Mesenchymal stem cell (in vitro differentiated cells and primary cell): Measurements from ENCODE around the gene SYNGR4.

Experiments
- DNase-seq: peaks from one replicate; pipeline ENCODE4 v3.0.0-alpha.2; 2013
- H2AFZ ChIP-seq: one replicate; pipeline ENCODE4 v1.6.1; 2013; ENCODE audit warnings: low read depth, mild to moderate bottlenecking, control low read depth, inconsistent platforms, low read length, moderate library complexity
- H2AK5ac ChIP-seq: 2 replicates; pipeline ENCODE4 v1.6.1; 2013; ENCODE audit warnings: low read length, moderate library complexity, mild to moderate bottlenecking, inconsistent platforms; ENCODE audit not compliant: severe bottlenecking
- H2BK120ac ChIP-seq: one replicate; pipeline ENCODE4 v1.6.1; 2013; ENCODE audit warnings: low read depth, mild to moderate bottlenecking, inconsistent platforms, low read length, moderate library complexity
- H2BK12ac ChIP-seq, 2 experiments: one replicate each; pipeline ENCODE4 v1.6.1; 2013; ENCODE audit warnings: inconsistent platforms in 2 of 2, low read length in 2 of 2, mild to moderate bottlenecking in 2 of 2, moderate library complexity in 2 of 2, control low read depth in 1 of 2
- H2BK15ac ChIP-seq: one replicate; pipeline ENCODE4 v1.6.1; 2013; ENCODE audit warnings: mild to moderate bottlenecking, low read depth, inconsistent platforms; ENCODE audit not compliant: poor library complexity, severe bottlenecking
- H2BK5ac ChIP-seq: 2 replicates; pipeline ENCODE4 v1.6.1; 2013; ENCODE audit warnings: low read depth, mild to moderate bottlenecking, low read length, control low read depth, inconsistent platforms; ENCODE audit not compliant: poor library complexity, severe bottlenecking
- H3K14ac ChIP-seq, 2 experiments: one replicate each; pipeline ENCODE4 v1.6.1; 2013; ENCODE audit warnings: inconsistent platforms in 2 of 2, low read length in 2 of 2, control low read depth in 1 of 2, mild to moderate bottlenecking in 1 of 2, moderate library complexity in 1 of 2
- H3K18ac ChIP-seq, 2 experiments: one replicate each; pipeline ENCODE4 v1.6.1; 2013; ENCODE audit warnings: inconsistent platforms in 2 of 2, low read length in 2 of 2, control low read depth in 1 of 2, low read depth in 1 of 2, mild to moderate bottlenecking in 1 of 2
- H3K23ac ChIP-seq, 2 experiments: one replicate each; pipeline ENCODE4 v1.6.1; 2013; ENCODE audit warnings: inconsistent platforms in 2 of 2, low read length in 2 of 2, mild to moderate bottlenecking in 2 of 2, moderate library complexity in 2 of 2, control low read depth in 1 of 2
- H3K27ac ChIP-seq: 2 replicates; pipeline ENCODE4 v1.5.1; 2013; ENCODE audit warnings: mild to moderate bottlenecking, moderate library complexity, low read length, control low read depth, inconsistent platforms; ENCODE audit not compliant: poor library complexity, severe bottlenecking
- H3K27me3 ChIP-seq, 2 experiments: 2 replicates each; pipeline versions ENCODE4 v1.6.1 to v1.7.0; 2013; ENCODE audit warnings: low read length in 2 of 2, mild to moderate bottlenecking in 2 of 2, moderate library complexity in 2 of 2, control low read depth in 1 of 2, inconsistent platforms in 1 of 2; ENCODE audit not compliant: control insufficient read depth in 1 of 2, insufficient read depth in 1 of 2
- H3K36me3 ChIP-seq, 2 experiments: 2 replicates each; pipeline versions ENCODE4 v1.6.1 to v1.7.0; 2013; ENCODE audit warnings: low read length in 2 of 2, control low read depth in 1 of 2, inconsistent platforms in 1 of 2, low read depth in 1 of 2, mild to moderate bottlenecking in 1 of 2; ENCODE audit not compliant: insufficient read depth in 2 of 2, control insufficient read depth in 1 of 2
- H3K4ac ChIP-seq, 2 experiments: one replicate each; pipeline ENCODE4 v1.6.1; 2013; ENCODE audit warnings: inconsistent platforms in 2 of 2, low read length in 2 of 2, mild to moderate bottlenecking in 2 of 2, moderate library complexity in 2 of 2, control low read depth in 1 of 2, low read depth in 1 of 2
- H3K4me1 ChIP-seq: 2 replicates; pipeline ENCODE4 v1.6.1; 2013; ENCODE audit warnings: low read depth, low read length, control low read depth; ENCODE audit not compliant: control insufficient read depth, insufficient read depth
- H3K4me2 ChIP-seq: 2 replicates; pipeline ENCODE4 v1.6.1; 2013; ENCODE audit warnings: low read length, mild to moderate bottlenecking, inconsistent platforms; ENCODE audit not compliant: poor library complexity, severe bottlenecking
- H3K4me3 ChIP-seq, 2 experiments: 2 replicates each; pipeline versions ENCODE4 v1.5.1 to v1.7.0; 2013; ENCODE audit warnings: low read length in 2 of 2, mild to moderate bottlenecking in 2 of 2, control low read depth in 1 of 2, low read depth in 1 of 2; ENCODE audit not compliant: insufficient read depth in 1 of 2
- H3K79me1 ChIP-seq: replicated peaks from 2 replicates; pipeline ENCODE4 v1.6.1; 2013; ENCODE audit warnings: mild to moderate bottlenecking, control low read depth, low read length, inconsistent platforms; ENCODE audit not compliant: poor library complexity, severe bottlenecking
- H3K9ac ChIP-seq: 2 replicates; pipeline ENCODE4 v1.7.0; 2013; ENCODE audit warnings: mild to moderate bottlenecking, low read length, moderate library complexity
- H3K9me3 ChIP-seq: 2 replicates; pipeline ENCODE4 v1.7.0; 2013; ENCODE audit warnings: mild to moderate bottlenecking, low read length; ENCODE audit not compliant: control insufficient read depth
- H4K8ac ChIP-seq: one replicate; pipeline ENCODE4 v1.6.1; 2013; ENCODE audit warnings: inconsistent platforms, mild to moderate bottlenecking, low read length, moderate library complexity
- H4K91ac ChIP-seq: one replicate; pipeline ENCODE4 v1.6.1; 2013; ENCODE audit warnings: mild to moderate bottlenecking, low read length, inconsistent platforms
- WGBS: methylation state at CpG from one replicate; pipeline ENCODE4 v1.1.7; 2013; ENCODE audit warnings: mixed read lengths; 5-methylcytosine and 5-hydroxymethylcytosine counted together

SYNGR4 gene

DNA sequence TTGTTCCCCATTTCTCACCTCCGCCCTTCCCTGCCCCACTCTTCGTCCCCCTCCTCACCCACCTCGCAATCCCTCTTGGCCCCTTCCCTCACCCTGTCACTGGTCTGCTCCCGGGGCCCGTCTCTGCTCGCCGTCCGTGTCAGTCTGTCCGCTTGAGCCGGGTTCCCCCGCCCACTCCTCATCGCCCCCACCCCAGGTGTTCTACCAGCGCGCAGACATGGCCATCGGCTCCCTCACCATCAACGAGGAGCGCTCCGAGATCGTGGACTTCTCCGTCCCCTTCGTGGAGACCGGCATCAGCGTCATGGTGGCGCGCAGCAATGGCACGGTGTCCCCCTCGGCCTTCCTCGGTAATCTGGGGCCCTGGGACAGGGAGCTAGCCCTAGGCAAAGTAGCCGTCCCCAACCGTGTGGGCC lies 51.6 kb downstream of the SYNGR4 start:
- Histone ChIP-seq H2BK5ac (no peak overlapping the region), H3K4me3 (no peak overlapping the region), H3K79me1 (no peaks in the 10 kb centered on the region), H2AFZ (no peak overlapping the region), H3K4ac (no peak overlapping the region), H3K9ac (no peak overlapping the region), H3K4me1 (peaks cover 11% of the 10 kb centered on the region), H3K27ac (no peak overlapping the region), H3K9me3 (no peaks in the 10 kb centered on the region), H2BK12ac (no peak overlapping the region), H2BK15ac (no peak overlapping the region), H3K36me3 (peaks cover 0 to 5% of the 10 kb centered on the region in 2 experiments), H2AK5ac (no peak overlapping the region), H3K14ac (no peak overlapping the region), H3K18ac (no peak overlapping the region), H4K91ac (no peak overlapping the region), H3K4me2 (no peak overlapping the region), H3K27me3 (no peaks in the 10 kb centered on the region), H4K8ac (no peak overlapping the region), H2BK120ac (no peak overlapping the region), H3K23ac (no peak overlapping the region)
- no peak for DNase-seq
- WGBS: 96% methylated on average over 30 of the region's 30 CpGs

DNA sequence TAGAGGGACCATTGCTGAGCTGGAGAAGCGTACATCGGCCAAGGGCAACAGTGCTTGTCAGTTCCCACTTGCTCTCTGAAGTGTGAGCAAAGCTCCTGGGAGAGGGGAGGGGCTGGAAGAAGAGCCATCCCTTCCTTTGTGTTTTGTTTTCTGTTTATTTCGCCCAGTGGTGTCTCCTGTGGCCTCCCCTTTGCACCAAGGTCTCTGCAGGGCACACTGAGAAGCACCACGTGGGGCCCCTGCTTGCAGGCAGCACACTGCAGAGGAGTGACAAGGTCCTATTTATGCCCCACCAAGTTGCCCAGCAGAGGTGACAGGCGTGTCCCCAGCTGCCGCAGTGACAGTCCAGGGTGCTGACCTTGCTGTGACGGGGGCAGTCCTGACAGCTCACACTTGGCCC lies 53.3 kb downstream of the SYNGR4 start:
- Histone ChIP-seq H2BK12ac (no peak overlapping the region), H2BK120ac (no peak overlapping the region), H2AFZ (no peak overlapping the region), H3K18ac (no peak overlapping the region), H2AK5ac (no peak overlapping the region), H3K4me3 (no peak overlapping the region), H3K14ac (peak overlapping the region in 1 of 2 experiments; percentile 31), H3K4me1 (peaks cover 12% of the 10 kb centered on the region), H3K79me1 (no peaks in the 10 kb centered on the region), H3K27ac (no peak overlapping the region), H2BK5ac (no peak overlapping the region), H3K9me3 (no peaks in the 10 kb centered on the region), H3K9ac (no peak overlapping the region), H4K8ac (no peak overlapping the region), H3K36me3 (peaks cover 0 to 5% of the 10 kb centered on the region in 2 experiments), H3K27me3 (no peaks in the 10 kb centered on the region), H3K4ac (no peak overlapping the region), H3K4me2 (no peak overlapping the region), H3K23ac (no peak overlapping the region), H4K91ac (no peak overlapping the region), H2BK15ac (no peak overlapping the region)
- 80% methylated on average over 7 of the region's 7 CpGs for WGBS
- DNase-seq: no peak

DNA sequence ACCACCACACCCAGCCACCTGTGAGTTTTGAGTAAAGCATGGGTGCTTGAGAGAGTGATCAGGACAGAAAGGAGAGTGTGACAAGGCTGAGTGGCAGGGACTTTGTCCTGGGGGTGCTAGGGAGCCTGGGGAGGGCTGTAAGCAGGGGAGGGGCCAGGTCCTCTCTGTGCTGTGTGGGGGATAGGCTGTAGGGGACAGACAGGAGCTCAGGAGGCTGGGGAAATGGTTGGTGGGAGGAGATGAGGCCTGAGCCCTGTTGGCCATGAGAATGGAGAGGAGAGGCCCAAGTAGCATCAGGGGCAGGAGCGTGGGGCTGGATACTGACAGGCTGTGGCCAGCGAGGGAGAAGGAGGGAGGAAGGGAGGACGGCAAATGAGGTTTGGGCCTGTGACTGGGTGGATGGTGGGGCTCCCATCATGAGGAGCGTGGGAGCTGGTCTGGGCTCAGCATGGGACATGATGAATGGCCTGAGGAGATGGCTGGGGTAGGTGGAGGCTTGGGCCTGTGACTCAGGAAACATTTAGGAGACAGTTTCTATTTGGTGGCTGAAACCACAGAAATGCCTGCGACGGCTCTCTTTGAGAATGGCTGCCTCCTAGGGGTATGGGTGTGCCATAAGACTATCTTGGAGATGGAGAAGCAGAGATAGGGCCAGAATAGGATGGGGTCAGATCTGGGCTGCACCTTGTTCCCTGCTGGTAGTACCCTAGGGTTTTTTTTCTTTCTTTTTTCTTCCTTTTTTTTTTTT lies 54.3 kb downstream of the SYNGR4 start:
- H3K14ac ChIP-seq: no peak overlapping the region
- no peaks in the 10 kb centered on the region for H3K79me1 ChIP-seq
- no peak overlapping the region for H3K27ac ChIP-seq
- peak overlapping the region in 1 of 2 experiments; percentile 31 for H3K18ac ChIP-seq
- DNase-seq: peak; percentile 59
- no peak overlapping the region for H3K9ac ChIP-seq
- H2AK5ac ChIP-seq: no peak overlapping the region
- peak overlapping the region; percentile 70 for H4K91ac ChIP-seq
- H3K4me2 ChIP-seq: no peak overlapping the region
- no peak overlapping the region for H3K4ac ChIP-seq
- H2BK5ac ChIP-seq: no peak overlapping the region
- H3K23ac ChIP-seq: peak overlapping the region in 1 of 2 experiments; percentile 1
- no peaks in the 10 kb centered on the region for H3K9me3 ChIP-seq
- H3K27me3 ChIP-seq: no peaks in the 10 kb centered on the region
- H3K36me3 ChIP-seq: peaks cover 0 to 5% of the 10 kb centered on the region in 2 experiments
- H4K8ac ChIP-seq: no peak overlapping the region
- H2BK12ac ChIP-seq: no peak overlapping the region
- H2BK120ac ChIP-seq: no peak overlapping the region
- no peak overlapping the region for H3K4me3 ChIP-seq
- H2BK15ac ChIP-seq: no peak overlapping the region
- WGBS: 81% methylated on average over 6 of the region's 6 CpGs
- H2AFZ ChIP-seq: peak overlapping the region; percentile 60
- peaks cover 12% of the 10 kb centered on the region for H3K4me1 ChIP-seq

DNA sequence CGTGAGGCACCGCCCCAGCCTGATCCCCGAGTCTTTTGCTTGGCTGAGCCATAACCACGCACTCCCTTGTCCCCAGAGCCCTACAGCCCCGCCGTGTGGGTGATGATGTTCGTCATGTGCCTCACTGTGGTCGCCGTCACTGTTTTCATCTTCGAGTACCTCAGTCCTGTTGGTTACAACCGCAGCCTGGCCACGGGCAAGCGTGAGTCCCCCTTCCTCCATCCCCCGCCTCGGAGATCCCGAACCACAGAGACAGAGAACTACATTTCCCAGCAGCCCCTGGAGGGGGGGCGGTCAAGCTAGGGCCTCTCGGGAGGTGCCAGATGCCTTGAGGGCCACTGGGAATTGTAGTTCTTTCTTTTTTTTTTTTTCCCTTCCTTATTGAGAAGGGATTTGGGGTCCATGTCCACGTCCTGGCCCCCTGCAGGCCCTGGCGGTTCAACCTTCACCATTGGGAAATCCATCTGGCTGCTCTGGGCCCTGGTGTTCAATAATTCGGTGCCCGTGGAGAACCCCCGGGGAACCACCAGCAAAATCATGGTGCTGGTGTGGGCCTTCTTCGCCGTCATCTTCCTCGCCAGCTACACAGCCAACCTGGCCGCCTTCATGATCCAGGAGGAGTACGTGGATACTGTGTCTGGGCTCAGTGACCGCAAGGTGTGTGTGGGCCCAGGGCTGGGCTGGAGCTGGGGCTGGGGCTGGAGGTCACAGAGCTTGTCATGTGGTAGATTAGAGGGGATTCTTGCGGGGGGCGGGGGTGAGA lies 55.2 kb downstream of the SYNGR4 start:
- Histone ChIP-seq H4K8ac (no peak overlapping the region), H3K23ac (no peak overlapping the region), H2AK5ac (peak overlapping the region; percentile 24), H3K9me3 (no peaks in the 10 kb centered on the region), H3K27me3 (no peaks in the 10 kb centered on the region), H3K4me2 (no peak overlapping the region), H3K14ac (no peak overlapping the region), H2BK5ac (no peak overlapping the region), H2BK120ac (no peak overlapping the region), H2BK15ac (no peak overlapping the region), H3K9ac (no peak overlapping the region), H3K4ac (no peak overlapping the region), H4K91ac (peak overlapping the region; percentile 76), H3K4me3 (no peak overlapping the region), H3K79me1 (no peaks in the 10 kb centered on the region), H3K18ac (no peak overlapping the region), H2BK12ac (no peak overlapping the region), H2AFZ (no peak overlapping the region), H3K36me3 (peaks cover 0 to 5% of the 10 kb centered on the region in 2 experiments), H3K27ac (no peak overlapping the region), H3K4me1 (peaks cover 6% of the 10 kb centered on the region)
- DNase-seq: peak; percentile 45
- 86% methylated on average over 27 of the region's 31 CpGs for WGBS
